BE2C (cell line): ENCODE results near the gene TJP2.

Source experiments
- DNase-seq: peaks from one replicate; pipeline ENCODE4 v3.0.0-alpha.2; 2020
- H3K27me3 ChIP-seq: fragments of 250-450 bp; sonication (Bioruptor Pico); 2 replicates; pipeline ENCODE4 v1.5.1; 2020; ENCODE audit warnings: mild to moderate bottlenecking
- H3K36me3 ChIP-seq: fragments of 250-450 bp; sonication (Bioruptor Pico); 2 replicates; pipeline ENCODE4 v1.5.1; 2020; ENCODE audit warnings: mild to moderate bottlenecking
- H3K4me1 ChIP-seq: fragments of 250-450 bp; sonication (Bioruptor Pico); 2 replicates; pipeline ENCODE4 v1.5.1; 2020
- H3K4me3 ChIP-seq: 2 replicates; pipeline ENCODE4 v1.5.1; 2011; ENCODE audit warnings: low read depth, low read length
- H3K9me3 ChIP-seq: fragments of 250-450 bp; sonication (Bioruptor Pico); 2 replicates; pipeline ENCODE4 v1.5.1; 2020
- TF ChIP-seq, protein P1 (sequence below): IDR thresholded peaks from 2 replicates; pipeline ENCODE4 v1.5.1; 2012; ENCODE audit warnings: mild to moderate bottlenecking, low read depth, low read length

TJP2 gene

DNA sequence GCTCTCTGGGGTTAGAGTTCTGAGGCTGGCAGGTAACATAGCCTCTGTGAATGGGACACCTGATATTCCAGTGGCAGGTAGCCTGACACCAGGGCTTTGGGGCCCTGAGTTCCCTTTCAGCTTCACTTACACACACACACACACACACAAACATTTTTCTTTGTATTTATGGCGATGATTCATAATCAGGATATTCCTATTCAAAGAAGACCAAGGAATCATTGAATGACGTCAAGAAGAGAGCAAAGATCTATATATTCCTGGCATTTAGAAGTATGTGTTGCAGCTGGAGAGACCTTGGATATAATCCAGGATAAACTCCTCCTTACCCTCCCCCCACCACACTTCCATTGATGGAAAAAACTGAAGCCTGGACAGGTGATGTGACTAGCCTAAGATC is 143.0 kb downstream of the TJP2 start:
- TF ChIP-seq, protein P1, sequence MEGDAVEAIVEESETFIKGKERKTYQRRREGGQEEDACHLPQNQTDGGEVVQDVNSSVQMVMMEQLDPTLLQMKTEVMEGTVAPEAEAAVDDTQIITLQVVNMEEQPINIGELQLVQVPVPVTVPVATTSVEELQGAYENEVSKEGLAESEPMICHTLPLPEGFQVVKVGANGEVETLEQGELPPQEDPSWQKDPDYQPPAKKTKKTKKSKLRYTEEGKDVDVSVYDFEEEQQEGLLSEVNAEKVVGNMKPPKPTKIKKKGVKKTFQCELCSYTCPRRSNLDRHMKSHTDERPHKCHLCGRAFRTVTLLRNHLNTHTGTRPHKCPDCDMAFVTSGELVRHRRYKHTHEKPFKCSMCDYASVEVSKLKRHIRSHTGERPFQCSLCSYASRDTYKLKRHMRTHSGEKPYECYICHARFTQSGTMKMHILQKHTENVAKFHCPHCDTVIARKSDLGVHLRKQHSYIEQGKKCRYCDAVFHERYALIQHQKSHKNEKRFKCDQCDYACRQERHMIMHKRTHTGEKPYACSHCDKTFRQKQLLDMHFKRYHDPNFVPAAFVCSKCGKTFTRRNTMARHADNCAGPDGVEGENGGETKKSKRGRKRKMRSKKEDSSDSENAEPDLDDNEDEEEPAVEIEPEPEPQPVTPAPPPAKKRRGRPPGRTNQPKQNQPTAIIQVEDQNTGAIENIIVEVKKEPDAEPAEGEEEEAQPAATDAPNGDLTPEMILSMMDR, result no peak
- Histone ChIP-seq H3K27me3 (peaks cover 20% of the 10 kb centered on the region), H3K4me1 (no peaks in the 10 kb centered on the region), H3K4me3 (no peak overlapping the region), H3K9me3 (no peaks in the 10 kb centered on the region), H3K36me3 (no peaks in the 10 kb centered on the region)
- no peak for DNase-seq

DNA sequence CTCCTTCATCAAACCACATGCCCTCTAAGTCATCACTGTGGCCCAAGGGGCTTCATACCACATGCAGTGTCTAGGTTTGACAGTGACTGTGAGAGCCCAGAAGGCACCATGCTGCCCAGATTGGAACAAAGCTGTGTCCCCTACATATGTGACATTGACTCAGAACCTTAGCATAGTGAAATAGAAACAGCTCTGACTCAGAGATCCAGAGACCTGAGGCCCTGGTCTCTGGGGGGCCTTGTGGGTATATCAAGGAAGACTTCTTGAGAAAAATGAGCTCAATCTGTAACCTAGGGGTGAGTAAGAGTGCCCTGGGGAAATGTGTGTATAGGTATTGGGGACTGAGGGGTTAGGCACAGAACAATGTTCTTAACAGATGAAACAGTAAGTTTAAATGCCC is 143.8 kb downstream of the TJP2 start:
- Histone ChIP-seq H3K9me3 (no peaks in the 10 kb centered on the region), H3K27me3 (peaks cover 28% of the 10 kb centered on the region), H3K4me1 (no peaks in the 10 kb centered on the region), H3K36me3 (no peaks in the 10 kb centered on the region), H3K4me3 (no peak overlapping the region)
- DNase-seq, result no peak
- TF ChIP-seq, protein P1, result no peak

DNA sequence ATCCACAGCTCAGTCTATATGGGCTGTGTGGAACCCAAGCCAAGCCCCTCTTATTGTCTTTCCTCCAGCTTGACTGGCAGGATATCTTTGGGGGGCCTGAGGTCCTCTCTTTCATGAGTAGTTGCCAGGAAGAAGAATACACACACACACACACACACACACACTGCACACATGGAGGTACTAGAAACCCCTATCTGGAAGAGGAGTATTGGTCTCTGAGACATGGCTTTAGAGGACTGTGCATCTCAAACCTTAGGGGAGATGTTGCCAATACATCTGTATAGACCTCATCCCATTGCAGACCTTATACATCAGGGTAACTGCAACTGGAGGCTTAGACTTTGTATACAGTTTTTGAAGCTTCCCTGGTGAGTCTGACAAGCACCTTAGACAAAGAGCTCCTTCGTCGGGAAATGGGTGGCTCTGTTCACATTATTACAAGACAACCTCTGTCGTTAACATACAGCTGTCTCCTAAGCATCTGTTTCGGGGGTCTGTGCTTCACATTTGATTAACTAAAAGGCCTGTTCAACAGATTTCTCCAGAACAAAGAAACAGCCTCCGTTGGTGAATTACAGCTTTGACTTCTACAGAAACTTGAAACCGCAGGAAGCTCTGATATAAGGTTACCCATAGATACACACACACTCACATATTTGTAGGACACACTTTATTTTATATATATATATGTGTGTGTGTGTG is 145.4 kb downstream of the TJP2 start:
- Histone ChIP-seq H3K4me1 (no peaks in the 10 kb centered on the region), H3K4me3 (no peak overlapping the region), H3K27me3 (peaks cover 44% of the 10 kb centered on the region), H3K9me3 (no peaks in the 10 kb centered on the region), H3K36me3 (no peaks in the 10 kb centered on the region)
- TF ChIP-seq, protein P1, result no peak
- DNase-seq, result no peak

DNA sequence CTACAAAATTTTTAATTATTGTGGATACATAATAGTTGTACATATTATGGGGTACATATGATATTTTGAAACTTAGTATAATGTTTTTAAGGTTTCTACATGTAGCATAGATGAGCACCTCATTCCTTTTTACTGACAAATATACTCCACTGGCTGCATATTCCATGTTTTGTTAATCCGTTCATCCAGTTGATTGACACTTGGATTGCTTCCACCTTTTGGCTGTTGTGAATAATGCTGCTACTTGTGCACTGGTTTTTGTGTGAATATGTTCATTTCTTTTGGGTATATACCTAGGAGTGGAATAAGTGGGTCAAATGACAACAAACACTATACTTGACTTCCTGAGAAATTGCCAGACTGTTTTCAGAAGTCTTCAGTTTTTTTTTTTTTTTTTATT is 148.2 kb downstream of the TJP2 start:
- Histone ChIP-seq H3K9me3 (no peaks in the 10 kb centered on the region), H3K27me3 (peaks cover 72% of the 10 kb centered on the region), H3K4me1 (no peaks in the 10 kb centered on the region), H3K36me3 (no peaks in the 10 kb centered on the region), H3K4me3 (no peak overlapping the region)
- DNase-seq, result no peak
- TF ChIP-seq, protein P1, result no peak

DNA sequence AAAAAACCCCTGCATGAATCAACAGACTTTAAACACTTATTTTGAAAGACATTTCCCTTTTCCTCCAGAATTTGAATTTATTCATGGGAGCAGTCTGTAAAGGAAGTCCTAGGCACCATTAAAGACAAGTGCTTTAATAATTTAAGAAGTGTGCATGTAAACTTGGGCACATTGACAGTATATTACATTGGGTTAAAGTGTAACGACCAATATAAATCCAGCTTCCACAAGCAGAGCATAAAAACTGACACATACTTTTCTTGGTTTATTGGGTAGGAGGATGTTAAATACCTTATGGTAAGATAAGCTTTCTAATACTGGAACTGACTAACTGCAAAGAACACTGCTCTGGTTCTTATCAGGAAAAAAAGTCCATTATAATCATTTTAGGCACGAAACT is 149.8 kb downstream of the TJP2 start:
- TF ChIP-seq, protein P1, result no peak
- Histone ChIP-seq H3K27me3 (peaks cover 88% of the 10 kb centered on the region), H3K4me1 (no peaks in the 10 kb centered on the region), H3K4me3 (no peak overlapping the region), H3K9me3 (no peaks in the 10 kb centered on the region), H3K36me3 (no peaks in the 10 kb centered on the region)
- no peak for DNase-seq
